ENCODE data around the gene CPSF3.

The CPSF3 gene

GRCh38 chr2:9405636-9406035, 17.8 kb upstream of the CPSF3 start:
- no peak for DNase-seq (ENCODE audit: extremely low read depth, low read depth)
- TF ChIP-seq CTCF (IDR thresholded peaks at IDR 0.05; ENCODE audit: low read depth, low read length), result no peak

GRCh38 chr2:9406529-9407362, 16.7 kb upstream of the CPSF3 start:
- no peak for TF ChIP-seq CTCF (IDR thresholded peaks at IDR 0.05; ENCODE audit: low read depth, low read length)

GRCh38 chr2:9407363-9407811, 16.1 kb upstream of the CPSF3 start:
- TF ChIP-seq CTCF (IDR thresholded peaks at IDR 0.05; ENCODE audit: low read depth, low read length), result no peak
- no peak for DNase-seq (ENCODE audit: extremely low read depth, low read depth)

More at GRCh38 chr2:9406529-9407362, 16.7 kb upstream of the CPSF3 start:
- no peak for DNase-seq (ENCODE audit: extremely low read depth, low read depth)

- DNase-seq (ENCODE audit: extremely low read depth, low read depth), result no peak
- TF ChIP-seq CTCF (IDR thresholded peaks at IDR 0.05; ENCODE audit: low read depth, low read length), result no peak
Observed at GRCh38 chr2:9408641-9409151, 14.8 kb upstream of the CPSF3 start.

GRCh38 chr2:9410108-9410507, 13.3 kb upstream of the CPSF3 start:
- no peak for DNase-seq (ENCODE audit: extremely low read depth, low read depth)
- TF ChIP-seq CTCF (IDR thresholded peaks at IDR 0.05; ENCODE audit: low read depth, low read length), result no peak

GRCh38 chr2:9412781-9413180, 10.7 kb upstream of the CPSF3 start:
- DNase-seq (ENCODE audit: extremely low read depth, low read depth), result no peak
- no peak for TF ChIP-seq CTCF (IDR thresholded peaks at IDR 0.05; ENCODE audit: low read depth, low read length)

GRCh38 chr2:9415516-9416169, 7.8 kb upstream of the CPSF3 start:
- TF ChIP-seq CTCF (IDR thresholded peaks at IDR 0.05; ENCODE audit: low read depth, low read length), result no peak
- no peak for DNase-seq (ENCODE audit: extremely low read depth, low read depth)
